Muscle of arm (tissue), 12 donors: ENCODE data around the gene TAAR9. TPM values are rescaled to one million over a fixed set of nuclear protein-coding genes. Genes with fewer than 3 reads are reported as not detected.

Experiments used
- DNase-seq: peaks from one replicate; pipeline ENCODE4 v3.0.0-alpha.2; 2013
- polyA plus RNA-seq, 12 donors: library from polyadenylated mRNA; unstranded; fragments of 120-200 nt; gene quantifications; one replicate each; pipeline ENCODE4 v1.2.1, GENCODE V29; 2013; ENCODE audit not compliant: insufficient read length in 12 of 12

The TAAR9 gene
- polyA plus RNA-seq, 12 donors: not detected

GRCh38 chr6:132587424-132587823 lies 49.3 kb downstream of the TAAR9 start:
- no peak for DNase-seq

Other genes with a start within 250 kb of the TAAR9 start
- gene MOXD1, start 136.8 kb upstream of the TAAR9 start, polyA plus RNA-seq: 10 to 100 TPM in 2 of 12 donors, 1 to 10 TPM in 9, not detected in 1; 1.9 to 17.0 (median 5.7) TPM
- gene STX7, start 25.2 kb upstream of the TAAR9 start, polyA plus RNA-seq: 10 to 100 TPM in 11 of 12 donors, not detected in 1; 14.9 to 46.2 (median 42.1) TPM
- gene TAAR8, start 14.4 kb downstream of the TAAR9 start, polyA plus RNA-seq: not detected
- not detected for gene TAAR6, start 32.0 kb downstream of the TAAR9 start, polyA plus RNA-seq
- gene TAAR5, start 51.5 kb downstream of the TAAR9 start, polyA plus RNA-seq: not detected
- gene TAAR2, start 86.0 kb downstream of the TAAR9 start, polyA plus RNA-seq: not detected
- not detected for gene TAAR1, start 120.9 kb downstream of the TAAR9 start, polyA plus RNA-seq
- under 1 TPM in 10 of 12 donors, not detected in 2; 0.11 to 0.65 (median 0.31) TPM for gene VNN1, start 175.8 kb downstream of the TAAR9 start, polyA plus RNA-seq
- gene VNN2, start 219.6 kb downstream of the TAAR9 start, polyA plus RNA-seq: 1 to 10 TPM in 2 of 12 donors, under 1 TPM in 8, not detected in 2; 0.11 to 2.4 (median 0.50) TPM